Measurements from ENCODE around the gene SLC24A4.

SLC24A4 gene

DNA sequence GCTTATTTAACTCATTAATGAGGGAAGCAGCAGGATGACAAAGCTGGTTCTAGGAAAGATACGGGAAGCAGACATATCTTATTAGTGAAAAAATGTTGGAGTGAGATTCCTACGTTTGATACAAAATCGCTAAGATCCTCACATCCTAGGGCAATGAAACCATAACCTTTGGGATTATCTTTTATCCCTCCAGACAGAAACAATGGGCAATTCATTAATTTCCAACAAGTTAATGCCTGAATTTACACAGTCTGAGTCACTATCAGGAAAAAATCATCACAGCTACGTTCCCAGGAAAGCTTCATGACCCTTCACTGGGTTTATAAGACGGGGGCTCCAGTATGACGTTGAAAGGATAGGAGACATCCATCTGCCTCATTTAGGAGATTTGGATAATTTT lies 45.0 kb downstream of the SLC24A4 start:
- DNase-seq (ENCODE audit: low spot score), result no peak

DNA sequence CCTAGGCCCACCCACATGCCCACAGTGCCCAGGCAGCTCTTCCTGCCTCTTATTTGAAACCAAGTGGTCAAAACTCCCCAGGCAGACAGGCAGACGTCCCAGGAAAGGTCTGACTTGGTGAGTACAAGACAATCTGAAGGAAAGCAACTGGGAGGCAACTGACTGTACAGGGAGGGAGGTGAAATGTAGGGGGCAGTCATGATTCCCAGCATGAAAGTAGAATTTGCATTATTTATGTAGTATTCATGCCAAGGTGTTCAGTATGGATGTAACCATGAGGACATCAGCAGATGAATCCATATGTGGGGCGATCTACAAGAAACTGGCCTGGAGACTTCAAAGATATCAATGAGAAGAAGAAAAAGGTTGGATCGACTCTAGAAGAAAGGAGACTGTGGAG lies 46.1 kb downstream of the SLC24A4 start:
- no peak for DNase-seq (ENCODE audit: low spot score)

DNA sequence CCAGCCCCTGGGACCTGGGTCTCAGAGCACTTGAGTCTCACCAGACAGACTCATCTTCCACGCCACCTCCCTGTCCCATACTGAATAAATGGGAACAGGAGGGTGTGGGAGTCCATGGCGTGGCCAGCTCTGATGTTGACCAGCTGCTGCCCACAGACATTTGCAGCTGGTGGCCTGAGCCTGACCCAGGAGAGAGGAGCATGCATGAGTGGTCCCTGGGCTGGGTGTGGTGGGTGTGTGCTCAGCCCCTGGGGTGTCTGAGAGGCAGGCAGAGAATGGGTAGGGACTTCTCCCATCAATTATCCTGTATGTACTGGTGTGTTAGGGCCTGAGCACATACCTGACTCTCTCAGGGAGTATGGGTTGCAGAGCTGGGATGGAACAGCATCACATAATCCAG lies 49.3 kb downstream of the SLC24A4 start:
- no peak for DNase-seq (ENCODE audit: low spot score)

DNA sequence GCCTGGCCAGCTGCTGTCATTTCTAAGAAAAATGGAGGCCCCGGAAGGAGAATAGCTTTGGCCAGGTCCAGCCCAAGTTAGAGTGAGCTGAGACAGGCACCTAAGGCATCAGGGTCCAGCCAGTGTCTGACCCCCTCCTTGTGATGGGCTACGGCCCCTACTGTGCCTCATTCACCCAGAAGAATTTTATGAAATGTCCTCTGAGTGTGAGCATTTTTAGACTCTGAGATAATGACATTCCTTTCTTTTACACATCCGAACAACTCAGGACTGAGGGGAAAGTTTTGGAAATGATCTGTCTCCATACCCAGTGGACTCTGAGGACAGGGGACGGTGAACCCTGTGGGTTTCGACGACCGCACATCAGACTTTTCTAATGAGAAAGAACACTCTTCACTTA lies 50.4 kb downstream of the SLC24A4 start:
- no peak for DNase-seq (ENCODE audit: low spot score)

DNA sequence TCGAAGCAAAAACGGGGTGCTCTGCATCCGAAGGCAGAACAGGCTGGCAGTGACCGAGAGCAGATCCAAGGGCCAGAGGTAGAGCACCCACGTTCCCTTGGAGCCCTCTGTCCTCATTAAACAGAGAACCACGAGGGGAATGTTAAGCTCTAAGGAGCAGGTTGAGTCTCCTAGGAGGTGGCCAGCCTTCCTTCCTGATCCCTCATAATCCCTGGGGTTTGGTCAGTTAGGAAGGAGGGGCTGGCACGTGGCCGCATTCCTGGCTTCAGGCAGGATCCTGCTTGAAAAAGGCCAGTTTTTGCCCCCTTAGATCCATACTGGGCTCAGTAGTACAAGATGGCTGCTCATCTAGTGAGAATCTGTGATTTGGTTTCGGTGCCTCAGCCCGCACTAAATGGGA lies 57.2 kb downstream of the SLC24A4 start:
- no peak for DNase-seq (ENCODE audit: low spot score)

DNA sequence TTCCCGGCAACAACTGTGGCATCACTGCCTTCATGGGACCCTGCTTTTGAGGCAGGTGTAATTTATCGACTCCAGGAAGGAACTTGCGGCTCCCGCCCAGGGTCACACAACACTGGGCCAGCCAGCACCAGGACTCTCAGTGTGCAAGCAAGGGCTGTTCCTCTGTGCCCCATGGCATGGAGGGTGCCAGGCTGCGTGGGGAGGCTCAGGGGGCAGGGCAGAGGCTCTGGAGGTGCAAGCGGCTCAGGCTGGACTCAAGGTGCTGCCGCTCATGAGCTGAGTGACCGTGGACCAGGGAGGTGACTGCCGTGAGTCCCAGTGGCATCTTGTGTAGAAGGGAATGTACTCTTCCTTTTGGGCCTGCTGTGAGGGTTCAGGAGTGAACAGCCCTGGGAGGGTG lies 57.6 kb downstream of the SLC24A4 start:
- DNase-seq (ENCODE audit: low spot score), result no peak

DNA sequence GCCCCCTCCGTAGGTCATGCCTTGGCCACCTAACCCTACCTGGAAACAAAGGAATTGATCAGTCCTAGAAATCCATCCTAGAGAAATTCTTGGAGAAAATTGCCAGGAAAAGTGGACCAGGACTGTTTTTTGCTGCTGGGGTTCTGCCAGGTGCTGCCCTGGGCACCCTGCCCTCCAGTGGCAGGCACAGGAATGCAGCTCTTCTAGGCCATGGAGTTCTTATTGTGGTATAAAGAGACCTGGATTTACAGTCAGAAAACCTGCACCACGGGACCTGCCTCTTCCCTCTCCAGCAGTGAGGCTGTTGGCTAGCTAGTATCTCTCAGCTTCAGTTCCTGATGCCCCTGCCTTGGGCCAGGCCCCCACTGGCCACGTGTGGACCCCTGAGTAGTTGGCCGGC lies 59.7 kb downstream of the SLC24A4 start:
- DNase-seq (ENCODE audit: low spot score), result no peak

DNA sequence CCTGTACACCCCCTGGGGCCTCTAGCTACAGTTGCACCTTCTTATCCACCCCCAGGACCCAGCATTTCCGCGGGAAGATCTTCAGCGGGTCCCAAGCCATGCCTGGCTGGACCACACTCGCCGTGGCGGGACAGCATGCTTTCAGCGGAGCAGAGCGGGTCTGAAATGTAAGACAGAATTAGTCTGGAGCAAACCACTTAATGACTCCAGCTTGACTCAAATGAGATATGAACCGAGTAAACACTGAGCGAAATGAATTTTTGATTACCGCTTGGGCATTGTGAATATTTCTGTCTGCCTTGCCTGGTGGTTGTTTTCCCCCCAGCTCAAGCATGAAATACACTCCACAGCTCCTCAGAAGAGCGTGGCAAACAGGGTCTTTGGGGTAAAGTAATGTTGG lies 60.8 kb downstream of the SLC24A4 start:
- no peak for DNase-seq (ENCODE audit: low spot score)

DNA sequence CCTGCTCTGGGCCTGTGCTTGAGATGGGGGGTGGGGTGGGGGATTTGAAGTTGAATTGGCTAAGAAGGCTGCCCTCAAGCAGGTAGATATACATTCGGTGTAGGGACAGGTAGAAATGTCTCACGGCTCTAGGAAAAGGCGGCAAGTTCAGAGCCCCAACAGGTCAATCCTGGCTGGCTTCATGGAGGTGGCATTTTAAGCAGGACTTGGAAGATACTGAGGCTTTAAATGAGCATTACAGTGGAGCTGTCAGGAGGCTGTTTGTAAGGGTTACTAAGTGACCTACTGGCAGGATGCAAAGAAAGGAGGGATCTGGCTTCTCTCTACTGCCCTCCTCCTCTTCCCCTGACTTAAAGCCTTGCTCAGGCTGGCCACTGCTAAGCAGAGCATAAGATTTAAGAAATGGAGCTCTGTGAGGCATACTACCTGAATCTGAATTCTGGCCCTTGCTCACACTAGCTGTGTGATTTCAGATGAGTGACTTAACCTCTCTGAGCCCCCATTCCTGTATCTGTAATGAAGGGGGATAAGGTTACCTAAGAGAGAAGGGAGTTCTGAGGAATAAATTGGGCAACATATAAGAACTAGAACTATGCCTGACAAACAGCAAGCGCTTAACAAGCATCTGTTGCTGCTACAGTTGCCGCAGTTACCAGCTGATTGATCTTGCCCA lies 61.6 kb downstream of the SLC24A4 start:
- DNase-seq (ENCODE audit: low spot score), result no peak

DNA sequence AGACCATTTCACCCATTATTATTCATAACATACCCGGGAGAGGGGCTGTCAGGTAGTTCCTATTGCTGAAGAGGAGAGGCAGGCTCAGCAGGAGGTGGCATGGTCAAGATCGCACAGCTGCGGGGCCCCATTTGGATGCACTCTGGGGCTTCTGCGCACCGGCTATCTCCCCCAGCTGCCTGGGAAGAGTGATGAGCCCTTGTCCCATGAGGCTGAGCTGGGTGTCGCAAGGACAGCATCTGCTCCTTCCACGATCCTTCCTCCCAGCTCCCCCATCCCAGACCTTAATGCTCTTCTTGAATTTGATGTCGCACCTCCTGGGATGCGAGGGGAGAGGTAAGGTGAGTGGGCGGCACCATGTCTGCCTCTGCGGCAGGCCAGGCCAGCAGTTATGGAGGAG lies 62.6 kb downstream of the SLC24A4 start:
- no peak for DNase-seq (ENCODE audit: low spot score)

DNA sequence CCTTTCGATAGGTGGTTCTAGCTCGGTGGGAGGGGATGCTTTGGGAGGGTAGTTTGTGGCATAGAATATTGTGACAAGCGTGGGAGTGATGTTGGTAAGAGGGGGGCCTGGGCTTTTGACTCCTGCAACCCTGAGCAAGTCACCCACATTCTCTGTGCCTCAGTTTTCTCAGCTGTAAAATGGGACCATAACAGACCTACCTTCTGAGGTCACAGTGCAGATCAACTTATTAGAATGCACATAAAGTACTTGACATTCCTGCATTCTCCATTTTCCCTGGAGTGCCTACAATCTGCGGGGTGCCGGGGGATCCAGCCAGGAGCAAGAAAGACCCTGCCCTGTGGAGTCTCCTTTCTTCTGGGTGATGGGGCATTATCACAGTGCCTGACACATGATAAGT lies 63.2 kb downstream of the SLC24A4 start:
- DNase-seq (ENCODE audit: low spot score), result no peak

DNA sequence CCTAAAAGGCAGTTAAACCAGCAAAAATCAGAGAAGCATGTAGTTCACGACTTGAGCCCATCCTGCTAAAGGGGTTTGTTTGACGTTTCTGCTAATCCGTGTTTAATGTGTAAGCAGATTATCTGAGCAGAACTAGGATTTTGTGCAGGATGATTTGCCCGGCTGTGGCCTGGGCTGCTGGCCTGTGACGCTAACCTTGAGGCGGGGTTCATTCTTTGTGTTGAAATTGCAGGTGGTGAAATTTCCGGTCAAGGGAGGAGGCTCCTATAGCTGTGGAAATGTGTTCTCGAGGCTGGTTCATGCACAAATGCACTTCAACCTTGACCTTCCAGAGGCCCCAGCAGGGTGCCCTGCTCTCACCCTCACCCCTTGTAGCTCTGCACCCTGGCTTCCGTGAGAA lies 63.7 kb downstream of the SLC24A4 start:
- DNase-seq (ENCODE audit: low spot score), result no peak

DNA sequence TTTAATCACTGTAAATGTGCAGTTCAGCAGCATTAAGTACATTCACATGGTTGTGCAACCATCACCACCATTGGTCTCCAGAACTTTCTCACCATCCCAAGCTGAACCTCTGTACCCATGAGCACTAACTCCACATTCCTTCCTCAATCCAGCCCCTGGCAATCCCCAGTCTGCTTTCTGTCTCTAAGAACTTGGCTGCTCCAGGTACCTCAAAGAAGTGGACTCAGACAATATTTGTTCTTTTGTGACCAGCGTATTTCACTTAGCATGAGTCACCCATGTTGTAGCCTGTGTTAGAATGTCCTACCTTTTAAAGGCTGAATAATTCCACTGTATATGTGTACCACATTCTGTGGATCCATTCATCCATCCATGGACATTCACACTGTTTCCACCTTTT lies 64.6 kb downstream of the SLC24A4 start:
- DNase-seq (ENCODE audit: low spot score), result no peak

DNA sequence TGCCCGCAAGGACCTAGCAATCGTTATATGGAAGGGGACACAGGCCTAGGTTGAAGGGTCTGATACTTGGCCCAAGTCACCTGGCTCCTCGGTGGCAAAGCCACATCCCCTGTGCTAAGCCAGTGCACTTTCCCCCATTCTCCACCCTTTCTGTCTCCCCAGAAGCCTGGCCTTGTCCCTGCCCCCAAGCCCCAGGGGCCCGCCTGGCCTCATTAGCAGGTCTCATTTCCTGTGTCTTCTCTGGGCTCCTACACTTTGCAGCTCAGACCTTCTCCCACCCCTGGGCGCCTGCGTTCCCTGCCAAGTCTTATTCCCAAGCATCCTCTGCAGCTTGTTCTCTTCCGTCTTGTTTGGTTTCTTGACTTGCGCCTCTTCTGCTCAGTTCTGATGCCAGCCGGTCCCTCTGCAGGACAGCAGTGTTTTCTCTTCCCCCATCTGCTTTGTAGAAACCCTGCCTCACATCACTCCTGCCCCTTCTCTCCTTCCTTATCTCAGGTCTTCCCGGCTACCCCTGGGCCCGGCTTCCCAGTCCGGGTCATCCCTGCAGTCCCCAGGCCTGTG lies 66.7 kb downstream of the SLC24A4 start:
- no peak for DNase-seq (ENCODE audit: low spot score)

DNA sequence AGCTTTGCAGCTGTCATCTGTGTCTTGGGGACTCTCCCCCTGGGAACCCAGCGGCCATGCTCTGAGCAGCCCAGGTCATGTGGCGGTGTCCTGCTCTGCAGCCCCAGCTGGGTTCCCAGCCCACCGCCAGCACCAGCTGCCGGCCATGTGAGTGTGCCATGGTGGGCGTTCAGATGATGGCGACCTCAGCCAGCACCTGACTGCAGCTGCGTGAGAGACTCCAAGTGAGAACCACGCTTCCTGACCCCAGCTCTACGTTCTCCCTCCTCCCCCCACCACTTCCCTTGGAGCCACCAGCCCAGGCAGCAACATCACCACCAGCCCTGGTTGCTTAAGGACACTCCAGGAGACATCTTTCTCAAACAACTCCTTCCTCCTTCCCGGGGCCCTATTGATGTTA lies 68.8 kb downstream of the SLC24A4 start:
- DNase-seq (ENCODE audit: low spot score), result no peak

DNA sequence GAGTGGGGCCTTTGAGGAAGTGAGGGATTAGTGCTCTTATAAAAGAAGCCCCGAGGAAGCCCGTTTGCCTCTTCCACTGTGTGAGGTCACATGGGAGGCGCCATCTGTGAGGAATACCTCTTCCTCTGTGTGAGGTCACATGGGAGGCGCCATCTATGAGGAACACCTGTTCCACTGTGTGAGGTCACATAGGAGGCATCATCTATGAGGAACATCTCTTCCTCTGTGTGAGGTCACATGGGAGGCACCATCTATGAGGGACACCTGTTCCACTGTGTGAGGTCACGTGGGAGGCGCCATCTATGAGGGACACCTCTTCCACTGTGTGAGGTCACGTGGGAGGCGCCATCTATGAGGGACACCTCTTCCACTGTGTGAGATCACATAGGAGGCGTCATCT lies 69.7 kb downstream of the SLC24A4 start:
- no peak for DNase-seq (ENCODE audit: low spot score)

DNA sequence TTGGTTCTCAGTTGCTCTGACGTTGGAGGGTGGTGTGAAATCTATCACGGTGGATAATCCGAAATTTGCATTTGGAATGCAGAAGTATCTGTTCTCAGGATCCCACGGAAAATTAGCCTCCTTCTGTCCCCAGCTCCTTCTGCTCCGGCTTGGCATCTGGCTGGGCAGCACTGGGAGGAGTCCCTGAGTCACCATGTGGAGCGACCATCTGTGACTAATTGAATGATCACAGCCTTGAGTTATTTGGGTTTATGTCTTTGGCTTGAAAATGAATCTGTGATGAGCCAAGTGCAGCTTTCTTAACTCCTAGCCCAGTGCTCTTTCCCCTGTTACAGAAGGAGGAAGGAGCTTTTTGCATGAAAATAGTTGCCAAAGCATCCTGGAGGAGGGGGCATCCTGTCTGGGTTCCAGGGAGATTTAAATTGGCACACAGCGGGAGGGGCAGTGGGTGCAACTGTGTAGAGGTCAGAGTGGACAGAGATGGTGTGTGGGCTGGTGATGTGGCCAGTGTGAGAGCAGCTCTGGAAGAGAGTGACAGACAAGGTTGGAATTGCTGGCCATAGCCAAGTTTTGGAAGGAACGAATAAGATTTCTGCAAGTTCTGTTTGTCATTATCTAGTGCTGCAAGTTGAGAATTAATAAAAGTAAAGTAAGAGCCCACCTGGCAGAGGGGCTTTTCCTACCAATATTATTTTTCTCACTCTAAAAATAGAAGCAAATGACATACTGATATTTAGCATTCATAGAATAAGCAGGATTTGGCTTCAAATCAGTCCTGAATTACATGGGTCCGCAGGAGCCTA lies 74.4 kb downstream of the SLC24A4 start:
- no peak for DNase-seq (ENCODE audit: low spot score)

DNA sequence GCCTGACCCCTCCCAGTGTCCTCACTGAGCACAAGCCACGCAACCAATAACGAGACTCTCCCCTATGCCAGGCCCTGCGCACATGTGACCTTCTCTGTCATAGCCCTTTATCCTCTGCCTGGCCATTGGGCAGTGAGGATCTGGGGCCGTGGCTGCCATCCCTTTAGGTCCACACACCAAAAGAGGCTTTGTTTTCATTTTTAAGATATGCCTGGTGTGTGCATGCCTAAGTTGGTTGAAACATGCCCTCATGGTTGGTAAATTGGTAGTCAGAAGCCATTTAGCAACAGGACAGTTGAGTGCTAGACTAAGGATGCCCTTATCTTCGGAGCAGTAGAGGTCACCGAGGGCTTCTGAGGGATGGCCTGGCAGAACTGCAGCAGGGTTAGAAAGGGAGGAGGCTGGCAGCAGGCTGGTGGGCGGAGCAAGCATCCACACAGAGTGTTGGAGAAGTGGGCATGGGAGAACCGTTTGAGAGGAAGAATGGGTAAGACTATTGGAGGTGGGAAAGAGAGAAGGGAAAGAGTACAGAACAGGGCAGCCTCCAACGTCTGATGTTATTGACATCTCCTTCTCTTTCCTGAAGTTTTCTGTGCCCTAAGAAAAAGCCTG lies 75.1 kb downstream of the SLC24A4 start:
- DNase-seq (ENCODE audit: low spot score), result no peak

DNA sequence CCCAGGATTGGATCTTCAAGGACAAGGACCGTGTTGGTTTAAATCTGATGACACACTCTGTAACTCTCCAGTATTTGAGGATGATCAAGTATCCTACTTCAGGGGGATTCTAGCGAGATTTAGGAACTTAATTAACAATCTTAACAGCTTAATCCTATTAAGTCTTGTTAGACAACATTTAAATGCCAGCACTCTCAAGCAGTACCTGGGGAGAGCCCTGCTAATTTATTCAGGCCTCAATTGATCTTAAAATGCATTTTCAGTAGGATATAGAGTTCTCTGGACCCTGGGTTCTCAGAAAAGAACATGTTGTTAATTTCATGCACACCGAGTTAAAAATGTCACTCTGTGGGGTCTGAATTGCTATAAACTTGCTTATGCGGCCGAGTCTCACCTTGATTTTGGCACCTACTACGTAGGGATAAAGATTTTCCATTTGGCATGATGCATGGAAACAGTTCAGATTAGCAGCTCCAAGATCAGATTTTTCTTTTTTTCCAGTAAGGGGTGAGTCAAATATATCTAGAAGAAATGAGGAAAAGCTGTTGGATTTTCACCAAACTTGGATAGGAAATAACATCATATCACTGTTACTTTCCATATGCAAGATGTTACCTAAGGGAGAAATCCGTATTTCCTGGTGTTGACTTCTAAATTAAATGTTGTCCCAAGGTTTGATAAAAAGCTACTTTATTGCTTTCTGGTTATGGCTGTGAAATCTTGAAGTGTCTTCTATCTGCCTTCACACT lies 76.1 kb downstream of the SLC24A4 start:
- no peak for DNase-seq (ENCODE audit: low spot score)

DNA sequence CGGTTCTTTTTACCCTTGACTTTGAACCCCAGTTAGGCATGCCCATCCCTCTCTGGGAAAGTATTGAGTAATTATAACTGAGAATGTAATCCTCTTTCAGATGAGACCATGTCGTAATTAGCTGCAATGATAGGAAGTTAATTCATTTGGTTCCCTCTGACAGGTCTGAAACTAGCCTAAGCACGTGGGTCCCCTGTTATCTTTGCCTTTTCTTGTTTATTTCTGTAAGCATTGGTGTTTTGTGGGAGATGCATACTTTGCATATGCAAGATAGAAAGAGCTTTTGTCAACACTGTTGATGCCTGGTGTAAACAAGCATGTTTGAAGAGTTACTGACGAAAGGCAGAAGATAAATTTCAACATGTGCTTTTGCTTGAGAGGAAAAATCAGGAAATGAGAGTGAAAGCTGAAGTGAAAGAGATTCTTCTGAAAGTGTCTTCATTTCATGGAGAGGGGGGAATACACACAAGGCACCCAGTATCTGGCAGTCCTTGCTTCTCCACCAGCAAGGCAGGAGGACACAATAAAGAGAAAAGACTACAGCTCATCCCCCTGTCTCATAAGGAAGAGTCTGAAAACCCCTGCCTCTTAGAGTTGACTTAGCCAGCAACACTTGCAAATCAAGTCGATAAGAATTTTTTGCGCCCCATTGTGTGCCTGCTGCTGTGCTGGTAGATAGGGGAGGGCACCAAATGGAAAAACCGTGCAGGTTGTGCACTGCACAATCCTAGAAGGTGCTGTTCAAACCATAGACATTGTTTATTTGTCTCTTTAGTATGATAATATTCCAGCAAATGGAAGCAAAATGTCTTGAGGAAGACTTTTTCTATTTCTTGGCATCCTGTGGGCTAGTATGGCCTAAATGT lies 77.8 kb downstream of the SLC24A4 start:
- DNase-seq (ENCODE audit: low spot score), result no peak

DNA sequence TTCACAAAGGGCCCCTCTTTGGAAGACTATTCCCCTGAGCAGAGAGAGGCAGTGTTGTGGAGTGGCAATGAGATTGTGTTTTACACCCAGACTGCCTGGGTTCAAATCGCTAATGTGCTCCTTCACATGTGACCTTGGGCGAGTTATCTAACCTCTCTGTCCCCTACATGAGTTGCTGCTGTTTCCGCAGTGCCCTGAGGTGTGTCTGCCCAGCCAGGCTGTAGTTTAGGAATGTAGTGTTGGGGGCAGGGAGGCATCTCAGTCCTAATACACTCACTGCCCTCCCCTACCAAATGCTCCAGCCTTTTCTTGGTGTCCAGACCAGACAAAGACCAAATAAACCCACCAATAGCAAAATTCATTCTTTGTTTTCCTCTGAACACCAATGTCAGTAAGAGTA lies 78.6 kb downstream of the SLC24A4 start:
- DNase-seq (ENCODE audit: low spot score), result no peak
